Esophagus squamous epithelium (tissue), 5 donors: ENCODE data around the gene PRKN. TPM values are rescaled to one million over a fixed set of nuclear protein-coding genes. Genes with fewer than 3 reads are reported as not detected.

ENCODE experiments used
- DNase-seq: peaks from one replicate; lab custom pipeline; 2025; lab: John Stamatoyannopoulos, UW
- H3K27ac ChIP-seq, 4 donors: fragments of 200-600 bp; sonication (generic); one replicate each; pipeline ENCODE4 v1.5.1; 2016 to 2019; ENCODE audit warnings: mild to moderate bottlenecking in 1 of 4
- H3K27me3 ChIP-seq, 4 donors: fragments of 200-600 bp; sonication (generic); 1 replicate in 3 of 4; 2 replicates in 1 of 4; pipeline versions ENCODE4 v1.5.1 to v1.6.0; 2017 to 2021; ENCODE audit warnings: antibody characterized with exemption in 1 of 4
- H3K36me3 ChIP-seq, 3 donors: fragments of 200-600 bp; sonication (generic); one replicate each; pipeline ENCODE4 v1.5.1; 2016 to 2019
- H3K4me1 ChIP-seq, 3 donors: fragments of 200-600 bp; sonication (generic); one replicate each; pipeline ENCODE4 v1.5.1; 2017 to 2019
- H3K4me3 ChIP-seq, 4 donors: fragments of 200-600 bp; sonication (generic); 1 replicate in 3 of 4; 2 replicates in 1 of 4; pipeline ENCODE4 v1.5.1; 2016 to 2019; ENCODE audit warnings: mild to moderate bottlenecking in 2 of 4, moderate library complexity in 1 of 4
- H3K9me3 ChIP-seq, 3 donors: fragments of 200-600 bp; sonication (generic); one replicate each; pipeline ENCODE4 v1.5.1; 2016 to 2019
- CTCF ChIP-seq, 6 experiments: fragments of 450-650 bp in 4 of 6; fragments of 200-600 bp in 2 of 6; sonication (generic) in 2 of 6; IDR thresholded peaks; one replicate each; pipeline ENCODE4 v1.5.1; 2016 to 2019; ENCODE audit warnings: antibody characterized with exemption in 6 of 6, mild to moderate bottlenecking in 4 of 6, moderate library complexity in 4 of 6
- POLR2A ChIP-seq, 4 donors: fragments of 450-650 bp; IDR thresholded peaks; one replicate each; pipeline ENCODE4 v1.6.1; 2017; ENCODE audit warnings: antibody characterized with exemption in 4 of 4, mild to moderate bottlenecking in 4 of 4, moderate library complexity in 3 of 4
- WGBS, 2 donors: methylation state at CpG; one replicate each; pipeline ENCODE4 v1.1.5; 2018; 5-methylcytosine and 5-hydroxymethylcytosine counted together
- intact Hi-C: fragments of 100-400 bp; cut with DNase I; formaldehyde crosslinking; loops from one replicate; pipeline ENCODE4 v1.15.0; 2022
- total RNA-seq, 4 donors: library from RNA; depleted of rRNA; stranded (reverse); fragments of >200 nt; gene quantifications; one replicate each; pipeline ENCODE4 v1.1.0, GENCODE V29; 2016
- donor health status: DM: yes; HTN: yes; CAD: no.

PRKN gene
- total RNA-seq, 4 donors from 2014 or later: 0.70 to 5.5 (median 2.2) TPM

GRCh38 chr6:162336359-162336758 is 391.2 kb downstream of the PRKN start:
- intact Hi-C loops: no loop called here
- 87 to 94% methylated on average over 6 of the region's 6 CpGs for WGBS, 2 donors
- DNase-seq: no peak

GRCh38 chr6:162332365-162332764 is 395.2 kb downstream of the PRKN start:
- no peaks in the 10 kb centered on the region for H3K9me3 ChIP-seq
- H3K27me3 ChIP-seq: no peaks in the 10 kb centered on the region
- no peaks in the 10 kb centered on the region for H3K36me3 ChIP-seq
- H3K27ac ChIP-seq: no peak overlapping the region
- no peak for DNase-seq
- 94 to 95% methylated on average over 4 of the region's 4 CpGs for WGBS, 2 donors
- TF ChIP-seq CTCF (IDR thresholded peaks at IDR 0.05): no peak
- no peak for TF ChIP-seq POLR2A (IDR thresholded peaks at IDR 0.05)
- no peaks in the 10 kb centered on the region for H3K4me1 ChIP-seq
- H3K4me3 ChIP-seq: no peak overlapping the region
- intact Hi-C loops: no loop called here

More at GRCh38 chr6:162336359-162336758, 391.2 kb downstream of the PRKN start:
- no peak for TF ChIP-seq CTCF (IDR thresholded peaks at IDR 0.05)
- TF ChIP-seq POLR2A (IDR thresholded peaks at IDR 0.05): no peak
- Histone ChIP-seq H3K9me3 (no peaks in the 10 kb centered on the region), H3K4me1 (no peaks in the 10 kb centered on the region), H3K36me3 (no peaks in the 10 kb centered on the region), H3K27me3 (no peaks in the 10 kb centered on the region), H3K4me3 (no peak overlapping the region), H3K27ac (no peak overlapping the region)

GRCh38 chr6:162331911-162332310 is 395.7 kb downstream of the PRKN start:
- 21 to 41% methylated on average over 1 of the region's 1 CpG for WGBS, 2 donors
- Histone ChIP-seq H3K36me3 (no peaks in the 10 kb centered on the region), H3K27me3 (no peaks in the 10 kb centered on the region), H3K9me3 (no peaks in the 10 kb centered on the region), H3K4me1 (no peaks in the 10 kb centered on the region), H3K27ac (no peak overlapping the region), H3K4me3 (no peak overlapping the region)
- intact Hi-C loops: no loop called here
- DNase-seq: no peak
- TF ChIP-seq CTCF (IDR thresholded peaks at IDR 0.05) (no peak), POLR2A (IDR thresholded peaks at IDR 0.05) (no peak)

- Histone ChIP-seq H3K4me1 (no peaks in the 10 kb centered on the region), H3K9me3 (peaks cover 0 to 4% (median 0%) of the 10 kb centered on the region in 3 donors), H3K36me3 (no peaks in the 10 kb centered on the region), H3K4me3 (no peak overlapping the region), H3K27me3 (no peaks in the 10 kb centered on the region), H3K27ac (no peak overlapping the region)
- 42 to 48% methylated on average over 4 of the region's 4 CpGs for WGBS, 2 donors
- intact Hi-C loops: no loop called here
- TF ChIP-seq POLR2A (IDR thresholded peaks at IDR 0.05) (no peak), CTCF (IDR thresholded peaks at IDR 0.05) (no peak)
- no peak for DNase-seq
These were observed 401.7 kb downstream of the PRKN start for GRCh38 chr6:162325826-162326225.

GRCh38 chr6:162325051-162325450 is 402.5 kb downstream of the PRKN start:
- Histone ChIP-seq H3K36me3 (no peaks in the 10 kb centered on the region), H3K9me3 (peaks cover 0 to 4% (median 0%) of the 10 kb centered on the region in 3 donors), H3K27ac (no peak overlapping the region), H3K27me3 (no peaks in the 10 kb centered on the region), H3K4me3 (no peak overlapping the region), H3K4me1 (no peaks in the 10 kb centered on the region)
- no peak for TF ChIP-seq CTCF (IDR thresholded peaks at IDR 0.05)
- TF ChIP-seq POLR2A (IDR thresholded peaks at IDR 0.05): no peak
- DNase-seq: no peak
- intact Hi-C loops: no loop called here
- WGBS, 2 donors: 64 to 68% methylated on average over 4 of the region's 4 CpGs
